ENCODE data around the gene DCAF12L1.

The DCAF12L1 gene

DNA sequence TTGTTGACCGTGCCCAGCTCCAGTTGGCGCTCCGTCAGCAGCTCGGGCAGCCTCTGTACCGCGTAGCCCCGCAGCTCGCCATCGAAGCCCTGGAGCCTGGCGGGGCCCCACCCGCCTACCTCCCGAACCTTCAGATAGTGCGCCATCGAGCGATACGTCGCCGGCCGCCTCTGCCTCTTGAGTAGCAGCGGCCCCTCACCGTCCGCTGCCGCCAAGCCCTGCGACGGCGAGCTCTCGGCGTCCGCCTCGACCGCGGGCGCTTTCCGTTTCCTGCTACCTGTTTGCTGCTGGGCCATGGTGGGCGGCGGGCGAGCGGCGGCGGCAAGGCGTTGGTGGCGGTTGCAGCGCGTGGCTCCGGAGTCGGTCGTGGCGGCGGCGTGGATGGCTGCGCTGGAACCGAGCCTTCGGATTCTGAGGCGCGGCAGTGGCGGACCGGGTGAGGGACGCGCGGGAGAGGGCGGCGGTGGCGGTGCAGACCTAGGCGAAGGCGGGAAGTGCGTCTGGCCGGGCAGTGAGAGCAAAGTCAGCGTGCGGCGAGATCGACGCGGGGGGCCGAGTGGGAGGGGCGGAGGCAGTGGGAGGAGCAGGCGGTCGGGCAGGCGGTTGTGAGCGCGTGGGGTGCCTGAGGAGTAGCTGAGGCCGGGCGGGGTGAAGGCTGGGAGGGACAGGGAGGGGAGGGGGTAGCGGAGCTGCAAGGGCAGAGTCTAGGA is at the start of gene DCAF12L1:
DCAF12L1 (minus strand) TSS at position 502 of the 710 bp plus-strand sequence; CDS start at position 296, 206 bp downstream.
- DNase-seq (ENCODE audit: low spot score), result no peak

GRCh38 chrX:126580877-126581276 is 28.3 kb upstream of the DCAF12L1 start:
- no peak for DNase-seq (ENCODE audit: low spot score)

GRCh38 chrX:126575911-126576310 is 23.3 kb upstream of the DCAF12L1 start:
- no peak for DNase-seq (ENCODE audit: low spot score)

DNA sequence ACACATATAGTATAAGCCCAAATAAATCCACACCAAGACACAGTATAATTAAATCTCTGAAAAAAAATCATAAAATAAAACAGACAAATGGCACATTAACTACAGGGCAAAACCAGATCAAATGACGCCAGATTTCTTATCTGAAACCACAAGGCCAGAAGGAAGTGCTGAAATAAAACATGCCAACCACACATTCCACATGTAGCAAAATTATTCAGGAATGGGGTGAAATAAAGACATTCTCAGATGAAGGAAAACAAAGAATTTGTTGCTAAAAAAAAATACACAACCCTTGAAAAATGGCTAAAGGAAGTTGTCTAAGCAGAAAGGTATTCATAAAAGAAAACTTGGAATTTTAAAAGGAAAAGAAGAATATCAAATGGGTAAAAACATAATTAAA is 4.5 kb upstream of the DCAF12L1 start:
- no peak for DNase-seq (ENCODE audit: low spot score)

DNA sequence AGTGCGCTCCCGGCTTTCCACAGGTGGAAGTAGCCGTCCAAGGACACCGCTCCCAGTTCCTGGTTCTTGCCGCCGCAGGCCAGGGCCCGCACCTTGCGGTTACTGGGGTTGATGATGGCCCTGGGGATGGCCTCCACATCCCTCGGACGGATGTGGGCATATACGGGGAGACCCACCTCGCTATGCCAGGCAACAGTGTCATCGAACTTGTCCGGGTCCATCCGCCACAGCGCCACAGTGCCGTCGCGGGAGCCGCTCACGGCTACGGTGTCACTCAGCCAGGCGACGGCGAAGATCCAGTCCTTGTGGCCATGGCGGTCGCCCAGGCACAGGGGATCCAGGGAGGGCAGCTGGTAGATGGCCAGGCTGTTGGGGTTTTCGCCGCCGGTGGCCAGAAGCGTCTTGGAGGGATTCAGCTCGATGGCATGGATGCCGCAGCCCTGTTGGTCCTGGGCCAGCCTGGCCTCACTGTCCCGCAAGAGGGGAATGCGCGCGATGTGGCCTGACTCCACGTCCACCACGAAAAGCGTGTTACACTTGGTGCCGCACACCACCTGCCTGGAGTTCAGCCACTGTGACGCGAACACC is 795 bp downstream of the DCAF12L1 start:
- DNase-seq (ENCODE audit: low spot score), result no peak

- no peak for DNase-seq (ENCODE audit: low spot score)
Measured at GRCh38 chrX:126551306-126551705, 1.3 kb downstream of the DCAF12L1 start.

DNA sequence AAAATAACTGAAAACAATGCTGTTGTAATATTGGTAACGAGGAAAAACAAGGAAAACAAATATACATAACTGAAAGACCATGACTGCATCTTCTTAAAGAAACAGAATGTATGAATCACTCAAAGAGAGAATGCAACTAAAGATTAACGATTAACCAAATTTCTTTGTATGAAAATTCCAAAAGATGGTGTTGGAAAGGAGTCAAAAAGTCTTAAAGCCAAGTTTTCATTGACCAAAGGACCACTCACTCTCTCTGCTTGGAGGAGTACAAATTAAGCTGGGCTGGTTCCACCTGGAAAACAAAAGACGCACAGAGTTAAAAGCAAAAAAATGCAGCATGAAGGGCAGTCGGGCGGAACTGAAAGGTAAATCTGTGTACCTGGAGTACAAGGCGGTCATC is 1.8 kb downstream of the DCAF12L1 start:
- DNase-seq (ENCODE audit: low spot score), result no peak

DNA sequence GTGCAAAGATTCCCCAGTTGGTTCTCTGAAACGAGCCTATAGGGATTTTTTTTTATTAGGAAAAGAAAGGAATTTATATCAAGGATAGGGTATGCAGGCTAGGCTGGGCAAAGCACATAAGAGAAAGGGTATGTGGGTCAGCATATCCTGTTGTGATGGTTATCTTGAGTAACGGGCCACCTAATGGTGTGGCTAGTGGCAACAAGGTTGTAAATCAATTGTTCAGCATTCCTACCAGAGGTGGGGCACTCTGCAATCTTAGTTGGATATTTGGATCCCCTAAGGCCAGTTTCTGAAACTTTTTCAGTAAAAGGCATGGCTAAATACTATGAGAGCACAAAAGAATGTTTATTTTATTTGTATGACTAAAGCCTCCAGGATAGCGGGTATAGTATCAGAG is 42.7 kb downstream of the DCAF12L1 start:
- DNase-seq (ENCODE audit: low spot score), result no peak

Data from germinal center (tissue), 1 donor.